Measurements from ENCODE around the gene GRB10. TPM values are rescaled to one million over a fixed set of nuclear protein-coding genes. Genes with fewer than 3 reads are reported as not detected.

Gene GRB10
- total and polyA plus RNA-seq, 2 experiments from 2014 or later: 35.0 to 154 TPM

DNA sequence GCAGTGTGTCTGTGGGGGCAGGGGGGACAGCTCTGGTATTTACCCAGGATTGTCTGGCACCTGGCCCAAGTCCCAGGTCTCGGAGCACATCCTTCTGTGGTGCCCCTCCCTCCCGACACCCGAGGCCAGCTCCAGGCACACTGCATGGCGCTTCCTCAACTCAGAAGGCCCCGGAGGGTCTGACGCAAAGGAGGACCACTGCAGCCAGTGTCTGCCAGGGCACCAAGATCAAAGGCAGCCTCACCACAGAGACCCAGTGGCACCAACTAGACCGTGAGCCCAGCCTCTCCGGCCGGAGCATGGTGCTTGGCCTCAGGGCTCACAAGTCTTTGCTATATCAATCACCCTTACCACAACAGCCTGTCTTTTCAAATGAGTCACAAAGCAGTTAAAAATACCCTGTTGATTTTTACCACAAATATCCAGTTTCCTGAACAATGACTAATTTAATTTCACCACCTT lies 118.2 kb downstream of the GRB10 start:
- ATAC-seq (no peak), DNase-seq (ENCODE audit: low spot score) (no peak)
- no peaks in the 10 kb centered on the region for H3K27me3 ChIP-seq (ENCODE audit: insufficient read depth)
- no peak overlapping the region for H3K4me3 Mint-ChIP-seq
- no peak overlapping the region for H3K4me2 ChIP-seq
- TF ChIP-seq ZNF331 (CRISPR knock-in tag; IDR thresholded peaks at IDR 0.05; ENCODE audit: low read depth) (no peak), ZNF462 (CRISPR knock-in tag; IDR thresholded peaks at IDR 0.05) (no peak), JUNB (IDR thresholded peaks at IDR 0.05; ENCODE audit: unreplicated experiment) (no peak), EZH2 (IDR thresholded peaks at IDR 0.05; ENCODE audit: low read depth, unreplicated experiment) (no peak), POLR2AphosphoS5 (IDR thresholded peaks at IDR 0.05; ENCODE audit: low read depth) (no peak), REST (IDR thresholded peaks at IDR 0.05; ENCODE audit: unreplicated experiment) (no peak), STAT1 (IDR thresholded peaks at IDR 0.05; ENCODE audit: unreplicated experiment) (no peak)
- TF ChIP-seq, protein P1, sequence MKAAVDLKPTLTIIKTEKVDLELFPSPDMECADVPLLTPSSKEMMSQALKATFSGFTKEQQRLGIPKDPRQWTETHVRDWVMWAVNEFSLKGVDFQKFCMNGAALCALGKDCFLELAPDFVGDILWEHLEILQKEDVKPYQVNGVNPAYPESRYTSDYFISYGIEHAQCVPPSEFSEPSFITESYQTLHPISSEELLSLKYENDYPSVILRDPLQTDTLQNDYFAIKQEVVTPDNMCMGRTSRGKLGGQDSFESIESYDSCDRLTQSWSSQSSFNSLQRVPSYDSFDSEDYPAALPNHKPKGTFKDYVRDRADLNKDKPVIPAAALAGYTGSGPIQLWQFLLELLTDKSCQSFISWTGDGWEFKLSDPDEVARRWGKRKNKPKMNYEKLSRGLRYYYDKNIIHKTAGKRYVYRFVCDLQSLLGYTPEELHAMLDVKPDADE (IDR thresholded peaks at IDR 0.05): no peak
- TF ChIP-seq, protein P2, sequence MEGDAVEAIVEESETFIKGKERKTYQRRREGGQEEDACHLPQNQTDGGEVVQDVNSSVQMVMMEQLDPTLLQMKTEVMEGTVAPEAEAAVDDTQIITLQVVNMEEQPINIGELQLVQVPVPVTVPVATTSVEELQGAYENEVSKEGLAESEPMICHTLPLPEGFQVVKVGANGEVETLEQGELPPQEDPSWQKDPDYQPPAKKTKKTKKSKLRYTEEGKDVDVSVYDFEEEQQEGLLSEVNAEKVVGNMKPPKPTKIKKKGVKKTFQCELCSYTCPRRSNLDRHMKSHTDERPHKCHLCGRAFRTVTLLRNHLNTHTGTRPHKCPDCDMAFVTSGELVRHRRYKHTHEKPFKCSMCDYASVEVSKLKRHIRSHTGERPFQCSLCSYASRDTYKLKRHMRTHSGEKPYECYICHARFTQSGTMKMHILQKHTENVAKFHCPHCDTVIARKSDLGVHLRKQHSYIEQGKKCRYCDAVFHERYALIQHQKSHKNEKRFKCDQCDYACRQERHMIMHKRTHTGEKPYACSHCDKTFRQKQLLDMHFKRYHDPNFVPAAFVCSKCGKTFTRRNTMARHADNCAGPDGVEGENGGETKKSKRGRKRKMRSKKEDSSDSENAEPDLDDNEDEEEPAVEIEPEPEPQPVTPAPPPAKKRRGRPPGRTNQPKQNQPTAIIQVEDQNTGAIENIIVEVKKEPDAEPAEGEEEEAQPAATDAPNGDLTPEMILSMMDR (conservative IDR thresholded peaks at IDR 0.05; ENCODE audit: low read depth in 2 of 2): no peak
- no peaks in the 10 kb centered on the region; the same call in 1 of the 2 replicates for H3K4me1 ChIP-seq (ENCODE audit: insufficient read depth)
- H2AFZ ChIP-seq: no peak overlapping the region
- no peaks in the 10 kb centered on the region; the same call in 1 of the 2 replicates for H3K36me3 ChIP-seq (ENCODE audit: insufficient read depth)
- no peak overlapping the region for H3K4me3 ChIP-seq
- H4K20me1 ChIP-seq (replicated peaks; ENCODE audit: insufficient read depth): peaks cover 27% of the 10 kb centered on the region; the same call in 1 of the 2 replicates
- no peak overlapping the region for H3K27ac Mint-ChIP-seq
- peaks cover 7% of the 10 kb centered on the region for H3K27me3 Mint-ChIP-seq (ENCODE audit: insufficient read depth, low read depth, poor library complexity)
- no peaks in the 10 kb centered on the region for H3F3A ChIP-seq (replicated peaks; ENCODE audit: low read depth)
- H3K9me2 ChIP-seq (ENCODE audit: insufficient read depth): no peaks in the 10 kb centered on the region
- H3K79me2 ChIP-seq (replicated peaks; ENCODE audit: insufficient read depth): peaks cover 30% of the 10 kb centered on the region
- H3K36me3 Mint-ChIP-seq (ENCODE audit: low read depth): peaks cover 50% of the 10 kb centered on the region
- peaks cover 6% of the 10 kb centered on the region for H3K4me1 Mint-ChIP-seq
- no peak overlapping the region for H3K27ac ChIP-seq (ENCODE audit: low read depth)
- H3K9me3 Mint-ChIP-seq: no peaks in the 10 kb centered on the region

Measured in GM23338 (cell line).